GM21717 (cell line): ENCODE results near the gene SMAD5.

ENCODE experiments used
- ATAC-seq: cut with Tn5 transposase; IDR thresholded peaks from one replicate; pipeline ENCODE4 v1.9.1; 2021; ENCODE audit warnings: mild to moderate bottlenecking, moderate library complexity; ENCODE audit not compliant: unreplicated experiment

SMAD5 gene

GRCh38 chr5:136153581-136154236 is 21.1 kb downstream of the SMAD5 start:
- ATAC-seq, result no peak

DNA sequence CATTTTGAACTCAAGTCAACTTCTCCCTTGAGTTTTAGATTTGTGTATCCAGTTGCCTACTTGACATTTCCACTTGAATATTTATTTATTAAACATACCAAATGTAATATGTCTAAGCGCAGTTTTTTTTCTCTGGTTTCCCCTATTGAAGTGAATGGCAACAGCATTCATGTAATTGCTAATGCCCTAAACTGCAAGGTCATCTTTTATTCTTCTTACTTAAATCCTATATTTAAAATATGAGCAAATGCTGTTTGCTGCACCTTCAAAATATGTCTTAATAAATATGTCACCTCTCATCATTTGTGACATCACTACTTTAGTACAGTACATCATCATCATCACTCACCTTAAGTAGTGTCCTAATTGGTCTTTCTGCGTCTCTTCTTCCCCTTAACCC is 22.4 kb downstream of the SMAD5 start:
- ATAC-seq, result no peak

DNA sequence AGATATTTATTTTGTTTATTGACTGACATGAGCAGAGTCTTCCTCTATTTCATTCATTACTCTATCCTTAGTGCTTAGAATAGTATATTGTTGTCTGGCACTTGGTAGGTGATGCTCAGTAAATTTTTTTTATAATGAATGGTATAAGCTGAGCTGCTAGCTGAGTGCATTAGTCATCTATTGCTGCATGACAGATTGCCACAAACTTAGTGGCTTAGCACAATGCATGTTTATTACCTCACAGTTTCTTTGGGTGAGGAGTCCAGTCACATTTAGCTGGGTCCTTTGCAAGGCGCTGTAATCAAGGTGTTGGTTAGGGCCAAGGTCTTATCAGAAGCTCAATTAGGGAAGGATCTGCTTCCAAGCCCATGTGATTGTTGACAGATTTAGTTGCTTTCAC is 23.1 kb downstream of the SMAD5 start:
- no peak for ATAC-seq

GRCh38 chr5:136157514-136157913 is 24.9 kb downstream of the SMAD5 start:
- ATAC-seq, result no peak

DNA sequence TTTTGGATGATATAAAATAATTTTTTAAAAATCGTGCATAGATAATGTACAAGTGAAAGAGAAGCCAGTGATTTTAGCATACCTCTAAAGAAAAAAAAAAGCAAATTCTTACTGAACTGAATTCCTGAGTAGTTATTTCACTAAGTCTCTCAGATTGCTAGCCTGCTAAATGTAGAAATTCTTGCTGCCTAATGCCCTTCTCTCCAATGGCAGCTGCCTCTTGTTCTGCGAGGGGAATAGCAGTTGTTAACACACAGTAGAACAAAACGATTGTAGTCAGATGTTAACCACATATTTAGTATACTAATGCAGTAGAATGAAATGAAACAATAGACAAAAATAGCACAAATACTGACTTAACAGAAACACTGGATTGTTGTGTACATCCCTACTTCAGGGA is 26.8 kb downstream of the SMAD5 start:
- no peak for ATAC-seq

GRCh38 chr5:136162008-136162407 is 29.4 kb downstream of the SMAD5 start:
- ATAC-seq, result no peak

DNA sequence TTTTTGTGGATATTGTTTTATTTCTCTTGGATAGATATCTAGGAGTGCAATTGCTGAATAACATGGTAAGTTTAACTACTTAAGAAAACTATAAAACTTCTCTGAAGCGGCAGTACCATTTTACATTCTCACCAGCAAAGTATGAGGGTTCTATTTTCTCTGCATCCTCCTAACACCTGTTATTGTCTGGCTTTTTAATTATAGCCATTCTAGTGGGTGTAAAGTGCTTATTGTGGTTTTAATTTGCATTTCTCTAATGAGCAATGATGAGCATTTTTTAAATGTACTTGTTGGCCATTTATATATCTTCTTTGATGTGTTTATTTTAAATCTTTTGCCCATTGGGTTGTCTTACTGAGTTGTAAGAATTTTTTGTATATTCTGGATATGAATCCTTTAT is 31.6 kb downstream of the SMAD5 start:
- no peak for ATAC-seq

DNA sequence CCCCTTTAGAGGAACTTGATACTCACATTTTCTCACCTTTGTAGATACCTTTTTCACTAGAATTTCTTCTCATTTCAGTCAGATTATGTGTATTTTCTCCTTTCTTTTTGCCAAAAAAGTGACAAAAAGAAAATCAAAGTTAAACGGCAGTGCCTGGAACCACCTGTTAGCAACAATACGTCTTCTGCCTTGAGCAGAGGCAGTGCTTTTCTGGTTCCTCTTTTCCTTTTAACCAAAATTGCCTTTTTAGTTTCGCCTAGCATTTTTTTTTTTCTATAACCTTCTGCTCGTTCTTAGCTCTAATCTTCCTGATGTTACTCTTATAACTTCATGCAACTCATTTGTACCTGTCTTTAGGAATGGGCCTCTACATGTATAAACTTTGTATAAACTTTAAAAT is 34.3 kb downstream of the SMAD5 start:
- peak; percentile 85 for ATAC-seq

DNA sequence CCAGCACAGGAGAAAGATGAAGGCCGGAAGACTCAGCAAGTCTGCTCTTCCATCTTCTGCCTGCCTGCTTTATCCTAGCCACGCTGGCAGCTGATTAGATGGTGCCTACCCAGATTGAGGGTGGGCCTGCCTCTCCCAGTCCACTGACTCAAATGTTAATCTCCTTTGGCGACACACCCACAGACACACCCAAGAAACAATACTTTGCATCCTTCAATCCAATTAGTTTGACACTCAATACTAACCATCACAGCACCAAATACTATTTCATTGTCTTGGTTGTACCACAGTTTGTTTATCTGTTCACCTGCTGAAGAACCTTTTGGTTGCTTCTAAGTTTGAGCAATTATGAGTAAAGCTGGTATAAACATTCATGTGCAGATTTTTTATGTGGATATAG is 36.6 kb downstream of the SMAD5 start:
- no peak for ATAC-seq

GRCh38 chr5:136174021-136174659 is 41.5 kb downstream of the SMAD5 start:
- no peak for ATAC-seq

GRCh38 chr5:136182618-136183017 is 50.0 kb downstream of the SMAD5 start:
- no peak for ATAC-seq

DNA sequence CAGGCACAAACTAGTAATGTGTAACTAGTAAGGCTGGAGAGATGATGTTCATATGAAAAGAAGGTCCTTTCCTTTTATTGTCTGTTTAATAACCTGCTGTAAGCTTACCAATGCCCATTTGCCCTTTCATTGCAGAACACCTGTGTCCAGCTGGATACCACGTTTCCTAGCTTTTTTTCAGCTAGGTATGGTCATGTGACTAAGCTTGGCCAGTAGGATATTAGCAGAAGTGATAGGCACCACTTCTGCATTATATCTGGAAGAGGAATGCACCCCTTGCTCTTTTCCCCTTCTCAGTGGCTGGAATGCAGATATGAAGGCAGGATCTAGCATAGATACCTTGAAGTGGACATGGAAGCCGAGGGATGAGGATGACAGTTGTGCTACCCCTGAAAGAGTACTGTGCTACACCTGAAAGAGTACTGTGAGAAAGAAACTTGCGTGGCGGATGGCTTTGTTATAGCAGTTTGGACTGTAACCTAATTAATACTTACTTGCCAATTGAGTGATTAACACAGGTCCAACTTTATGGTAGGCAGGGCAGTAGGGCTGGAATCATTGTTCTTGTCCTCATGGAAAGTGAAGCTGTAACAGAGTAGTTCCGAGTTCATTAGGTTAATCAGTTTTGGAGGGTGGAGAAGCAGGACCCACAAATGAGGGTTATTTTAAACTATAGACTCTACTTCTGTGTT is 53.5 kb downstream of the SMAD5 start:
- no peak for ATAC-seq

- ATAC-seq, result no peak
Measured at GRCh38 chr5:136186796-136187195, 54.2 kb downstream of the SMAD5 start.

DNA sequence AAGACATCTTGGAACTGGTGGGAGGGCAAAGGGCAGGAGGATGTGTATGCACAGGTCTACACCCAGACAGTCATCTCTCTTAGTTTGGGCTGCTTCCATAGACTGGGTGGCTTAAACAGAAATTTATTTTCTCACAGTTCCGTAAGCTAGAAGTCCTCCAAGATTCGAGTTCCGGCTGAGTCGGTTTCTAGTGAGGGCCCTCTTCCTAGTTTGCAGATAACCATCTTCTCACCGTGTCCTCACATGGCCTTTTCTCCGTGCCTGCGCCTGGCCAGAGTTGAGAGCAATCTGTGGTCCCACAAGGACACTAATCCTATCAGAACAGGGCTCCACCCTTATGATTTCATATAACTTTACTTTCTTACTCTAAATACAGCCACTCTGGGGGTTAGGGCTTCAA is 56.2 kb downstream of the SMAD5 start:
- ATAC-seq, result no peak

DNA sequence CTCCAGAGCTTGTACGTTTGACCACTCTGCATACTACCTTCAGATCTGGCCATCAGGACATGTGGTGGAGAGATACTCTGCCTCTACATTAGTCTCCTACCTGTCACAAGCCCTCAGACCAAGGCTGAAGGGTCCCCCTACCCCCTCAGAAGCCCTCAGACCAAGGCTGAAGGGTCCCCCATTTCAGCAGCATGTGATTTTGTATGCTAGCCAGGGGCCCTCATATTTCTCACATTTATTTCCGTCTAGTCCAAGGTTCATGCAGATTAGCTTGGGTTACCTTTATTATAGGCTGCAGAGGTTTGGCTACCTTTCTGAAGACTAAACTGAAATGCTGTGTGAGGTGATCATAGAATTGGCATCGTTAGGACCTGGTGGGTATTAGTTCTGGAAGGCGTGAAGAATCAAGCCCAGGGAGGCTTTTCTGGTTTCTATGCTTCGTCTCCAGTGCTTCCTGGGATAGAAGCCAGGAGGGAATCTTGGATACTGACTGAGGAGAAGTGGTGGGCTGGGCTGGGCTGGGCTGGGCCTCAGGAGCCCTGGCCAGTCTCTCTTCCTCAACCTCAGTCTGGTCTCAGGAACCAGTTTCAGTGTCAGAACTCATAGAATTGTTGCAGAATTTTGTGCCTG is 57.6 kb downstream of the SMAD5 start:
- ATAC-seq, result no peak

DNA sequence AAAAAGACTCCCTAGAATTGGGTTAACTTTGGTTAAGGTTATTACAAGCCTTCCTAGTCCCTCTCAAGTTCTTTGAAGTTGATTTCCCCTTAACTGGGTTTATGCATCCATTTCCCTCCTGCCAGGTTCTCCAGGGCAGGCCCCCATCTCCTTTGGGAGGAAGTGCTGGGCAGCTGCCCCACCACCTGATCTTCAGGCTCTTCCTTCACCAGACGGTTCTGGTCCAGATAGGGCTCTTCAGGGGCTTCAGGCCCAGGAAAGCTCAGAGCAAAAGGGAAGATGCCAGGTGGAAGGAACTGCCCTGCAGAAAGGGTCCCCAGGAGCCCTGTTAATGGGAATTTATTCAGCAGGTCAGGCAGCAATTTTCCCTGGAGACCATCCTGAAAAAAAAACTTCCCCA is 58.3 kb downstream of the SMAD5 start:
- ATAC-seq, result no peak

- ATAC-seq, result no peak
Measured at GRCh38 chr5:136191304-136192014, 58.8 kb downstream of the SMAD5 start.

GRCh38 chr5:136192015-136192525 is 59.4 kb downstream of the SMAD5 start:
- ATAC-seq, result no peak

DNA sequence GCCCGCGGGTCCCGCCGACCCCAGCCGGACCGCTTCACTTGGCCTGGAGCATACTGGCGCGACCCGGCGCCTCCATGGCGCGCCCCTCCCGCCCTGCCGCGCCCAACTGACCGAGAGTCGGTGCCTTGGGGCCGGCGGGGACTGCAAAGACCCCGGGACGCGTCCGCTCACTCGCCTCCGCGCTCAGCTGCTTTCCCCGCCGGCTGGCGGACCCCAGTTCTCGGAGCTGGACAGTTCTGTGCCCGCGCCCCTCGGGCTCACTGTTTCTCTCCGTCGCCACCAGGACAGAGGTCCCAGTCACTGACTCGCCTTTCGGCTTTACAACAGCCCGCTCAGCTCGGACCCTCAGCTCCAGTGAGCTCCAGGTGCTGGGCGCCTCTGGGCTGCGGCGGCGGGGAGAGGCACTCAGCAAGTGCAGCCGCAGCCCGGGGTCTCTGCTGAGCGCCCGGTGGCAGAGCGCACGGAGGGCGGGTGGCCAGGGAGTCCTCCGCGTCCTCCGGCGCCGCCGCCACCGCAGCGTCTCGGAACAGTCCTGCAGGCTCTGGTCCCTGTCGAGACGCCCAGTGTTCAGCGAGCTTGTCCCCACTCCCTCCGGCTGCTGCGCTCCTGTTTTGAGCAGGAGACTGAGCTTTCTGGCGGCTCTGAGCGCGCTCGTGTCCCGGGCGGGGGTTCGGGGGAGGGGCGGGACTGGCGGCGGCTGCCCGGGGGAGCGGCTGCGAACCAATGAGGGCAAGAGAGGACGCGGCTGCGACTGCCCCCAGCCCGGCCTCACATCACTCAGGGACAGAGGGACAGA is 60.1 kb downstream of the SMAD5 start, which contains the start of gene SMIM32:
Gene SMIM32 (minus strand): TSS at position 637 of the 796 bp plus-strand sequence. CDS start 638 bp downstream, outside the sequence.
- no peak for ATAC-seq

DNA sequence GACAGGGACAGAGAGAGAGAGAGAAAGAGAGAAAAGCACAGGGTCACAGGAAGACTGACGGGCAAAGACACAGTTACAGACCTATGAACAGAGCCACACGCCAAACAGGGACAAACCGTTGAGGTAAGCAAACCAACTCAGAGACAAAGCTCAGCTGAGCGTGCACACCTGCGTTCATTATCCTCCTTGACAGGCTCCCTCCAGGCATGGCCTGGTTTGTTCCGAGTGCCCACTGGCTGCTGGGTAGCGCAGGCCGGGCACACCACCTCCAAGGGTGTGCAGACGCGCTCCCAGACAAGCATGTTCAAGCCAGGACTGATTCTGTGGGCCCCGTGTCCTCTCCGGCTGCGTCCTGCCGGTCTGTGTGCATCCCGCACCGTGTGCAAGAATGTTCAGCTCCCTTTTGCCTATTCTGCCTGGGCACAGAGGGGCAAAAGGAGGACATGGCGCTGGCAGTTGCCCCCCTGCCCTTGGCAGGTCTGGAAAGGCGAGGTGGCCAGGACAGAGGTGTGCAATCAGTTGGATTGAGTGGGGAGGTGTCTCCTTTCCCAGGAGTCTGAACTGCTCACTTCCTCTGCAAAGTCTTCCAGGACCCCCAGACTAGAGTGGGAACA is 60.8 kb downstream of the SMAD5 start:
- ATAC-seq, result no peak
